H1 (cell line): ENCODE data around the gene OXCT2. TPM values are rescaled to one million over a fixed set of nuclear protein-coding genes. Genes with fewer than 3 reads are reported as not detected.

ENCODE experiments used
- CTCF ChIA-PET: fragments of 300-600 bp; sonication (Branson Sonifier 250); formaldehyde crosslinking; loops from one replicate; lab custom pipeline; 2021; ENCODE audit not compliant: partially characterized antibody; lab: Charles Lee
- POLR2A ChIA-PET: fragments of 300-600 bp; sonication (Branson Sonifier 250); formaldehyde crosslinking; loops from one replicate; lab custom pipeline; 2021; ENCODE audit warnings: inconsistent platforms; ENCODE audit not compliant: partially characterized antibody; lab: Charles Lee
- DNase-seq, 2 experiments: peaks; one replicate each; pipeline versions ENCODE4 v3.0.0 to v3.0.0-alpha.2; 2010 to 2022; ENCODE audit warnings: low spot score in 2 of 2, low read depth in 1 of 2, mixed read lengths in 1 of 2
- FAIRE-seq: peaks from 2 replicates; lab custom pipeline; 2011; peaks lifted over from hg19 to GRCh38; lab: Jason Lieb, UNC
- H2AFZ ChIP-seq: 2 replicates; pipeline ENCODE4 v1.8.1; 2012; ENCODE audit warnings: low read length, inconsistent platforms
- H2AK5ac ChIP-seq: 2 replicates; pipeline ENCODE4 v1.6.1; 2013; ENCODE audit warnings: low read depth, low read length
- H2BK120ac ChIP-seq: replicated peaks from 2 replicates; pipeline ENCODE3; 2013; ENCODE audit warnings: low read depth, low read length, inconsistent platforms
- H2BK12ac ChIP-seq: 2 replicates; pipeline ENCODE4 v1.6.1; 2013; ENCODE audit warnings: low read depth, low read length
- H2BK15ac ChIP-seq: 2 replicates; pipeline ENCODE4 v1.6.1; 2013; ENCODE audit warnings: low read length
- H2BK20ac ChIP-seq: 2 replicates; pipeline ENCODE4 v1.6.1; 2013; ENCODE audit warnings: low read length
- H2BK5ac ChIP-seq: 2 replicates; pipeline ENCODE4 v1.6.1; 2013; ENCODE audit warnings: low read depth, low read length
- H3K14ac ChIP-seq: 2 replicates; pipeline ENCODE4 v1.6.1; 2013; ENCODE audit warnings: inconsistent platforms; ENCODE audit not compliant: insufficient read length
- H3K18ac ChIP-seq: 2 replicates; pipeline ENCODE4 v1.6.1; 2013; ENCODE audit warnings: low read length; ENCODE audit errors: extremely low read depth
- H3K23ac ChIP-seq: 2 replicates; pipeline ENCODE4 v1.6.1; 2013; ENCODE audit warnings: inconsistent platforms; ENCODE audit not compliant: insufficient read length
- H3K23me2 ChIP-seq: 2 replicates; pipeline ENCODE4 v1.6.1; 2013; ENCODE audit warnings: low read depth, low read length
- H3K27ac ChIP-seq: 2 replicates; pipeline ENCODE4 v1.6.1; 2011; ENCODE audit warnings: low read depth, low read length, inconsistent platforms
- H3K27me3 ChIP-seq, 4 experiments: replicated peaks in 1 of 4; 1 replicate in 1 of 4; 2 replicates in 3 of 4; pipeline versions ENCODE4 v1.6.1 to v1.8.1; 2011 to 2013; ENCODE audit warnings: low read length in 3 of 4, mild to moderate bottlenecking in 3 of 4, inconsistent platforms in 2 of 4, mixed read lengths in 2 of 4, moderate library complexity in 1 of 4; ENCODE audit not compliant: control insufficient read depth in 3 of 4, insufficient read depth in 3 of 4; ENCODE audit errors: extremely low read depth in 1 of 4
- H3K36me3 ChIP-seq, 4 experiments: 2 replicates each; pipeline versions ENCODE4 v1.6.1 to v1.8.1; 2011 to 2013; ENCODE audit warnings: mild to moderate bottlenecking in 4 of 4, low read length in 3 of 4, moderate library complexity in 2 of 4, control low read depth in 1 of 4, inconsistent platforms in 1 of 4; ENCODE audit not compliant: insufficient read depth in 4 of 4, control insufficient read depth in 2 of 4
- H3K4ac ChIP-seq: replicated peaks from 2 replicates; pipeline ENCODE3; 2013; ENCODE audit warnings: low read length, low read depth, mixed read lengths, inconsistent platforms; ENCODE audit not compliant: insufficient read length
- H3K4me1 ChIP-seq, 4 experiments: replicated peaks in 1 of 4; 1 replicate in 1 of 4; 2 replicates in 3 of 4; pipeline versions ENCODE4 v1.6.1 to v1.8.1; 2011 to 2013; ENCODE audit warnings: low read length in 3 of 4, inconsistent platforms in 2 of 4, mixed read lengths in 1 of 4; ENCODE audit not compliant: insufficient read depth in 4 of 4, control insufficient read depth in 3 of 4
- H3K4me2 ChIP-seq, 2 experiments: 2 replicates each; pipeline versions ENCODE4 v1.6.1 to v1.8.1; 2011 to 2013; ENCODE audit warnings: low read depth in 2 of 2, low read length in 2 of 2, control low read depth in 1 of 2, inconsistent platforms in 1 of 2, mild to moderate bottlenecking in 1 of 2; ENCODE audit not compliant: insufficient read depth in 1 of 2
- H3K4me3 ChIP-seq, 4 experiments: fragments of 200-600, 300-600 bp in 1 of 4; sonication (generic), shearing (Covaris generic), sonication (Bioruptor Twin) in 1 of 4; 2 replicates each; pipeline versions ENCODE4 v1.5.1 to v1.8.1; 2011 to 2016; ENCODE audit warnings: low read length in 4 of 4, low read depth in 3 of 4, control low read depth in 2 of 4, inconsistent platforms in 2 of 4, mild to moderate bottlenecking in 2 of 4, mixed read lengths in 1 of 4, moderate library complexity in 1 of 4; ENCODE audit not compliant: insufficient read depth in 2 of 4; ENCODE audit errors: extremely low read depth in 1 of 4
- H3K56ac ChIP-seq: replicated peaks from 2 replicates; pipeline ENCODE3; 2013; ENCODE audit warnings: low read depth, mild to moderate bottlenecking, mixed read lengths, low read length, inconsistent platforms; ENCODE audit not compliant: insufficient read length
- H3K79me1 ChIP-seq: 2 replicates; pipeline ENCODE4 v1.6.1; 2013; ENCODE audit warnings: low read depth, low read length, control low read depth
- H3K79me2 ChIP-seq, 2 experiments: 2 replicates each; pipeline versions ENCODE4 v1.6.1 to v1.8.1; 2012 to 2013; ENCODE audit warnings: low read length in 2 of 2, mild to moderate bottlenecking in 2 of 2, inconsistent platforms in 1 of 2; ENCODE audit not compliant: insufficient read depth in 2 of 2, control insufficient read depth in 1 of 2
- H3K9ac ChIP-seq, 4 experiments: replicated peaks in 1 of 4; 1 replicate in 1 of 4; 2 replicates in 3 of 4; pipeline versions ENCODE4 v1.6.1 to v1.8.1; 2011 to 2013; ENCODE audit warnings: low read depth in 3 of 4, low read length in 3 of 4, control low read depth in 2 of 4, mild to moderate bottlenecking in 2 of 4, moderate library complexity in 2 of 4, inconsistent platforms in 1 of 4; ENCODE audit errors: extremely low read depth in 1 of 4
- H3K9me3 ChIP-seq, 2 experiments: 2 replicates each; pipeline versions ENCODE4 v1.6.1 to v1.8.1; 2012 to 2013; ENCODE audit warnings: mild to moderate bottlenecking in 2 of 2, moderate library complexity in 2 of 2, control low read depth in 1 of 2, inconsistent platforms in 1 of 2, low read depth in 1 of 2, low read length in 1 of 2, mixed read lengths in 1 of 2; ENCODE audit not compliant: insufficient read depth in 2 of 2
- H4K20me1 ChIP-seq, 2 experiments: replicated peaks in 1 of 2; 2 replicates each; pipeline versions ENCODE3 to v1.8.1; 2011 to 2013; ENCODE audit warnings: inconsistent platforms in 2 of 2, low read length in 2 of 2, mild to moderate bottlenecking in 1 of 2; ENCODE audit not compliant: insufficient read depth in 2 of 2, control insufficient read depth in 1 of 2
- H4K5ac ChIP-seq: 2 replicates; pipeline ENCODE4 v1.6.1; 2013; ENCODE audit warnings: low read length, low read depth, mixed read lengths, inconsistent platforms; ENCODE audit not compliant: insufficient read length
- H4K8ac ChIP-seq: 2 replicates; pipeline ENCODE4 v1.8.0; 2013; ENCODE audit warnings: mild to moderate bottlenecking, moderate library complexity, low read length, inconsistent platforms; ENCODE audit not compliant: insufficient read depth; ENCODE audit errors: extremely low read depth
- H4K91ac ChIP-seq: replicated peaks from 2 replicates; pipeline ENCODE3; 2013; ENCODE audit warnings: low read length, mixed read lengths, inconsistent platforms; ENCODE audit not compliant: insufficient read length
- ASH2L ChIP-seq: fragments of 200-600, 300-600 bp; sonication (generic); IDR thresholded peaks from one replicate; pipeline ENCODE4 v1.7.1; 2017; ENCODE audit warnings: low read length
- BCL11A ChIP-seq, 2 experiments: IDR thresholded peaks; one replicate each; pipeline ENCODE4 v1.6.1; 2011; ENCODE audit warnings: low read depth in 2 of 2, low read length in 2 of 2, mild to moderate bottlenecking in 2 of 2
- CHD1 ChIP-seq: IDR thresholded peaks from 2 replicates; pipeline ENCODE4 v1.6.1; 2012; ENCODE audit warnings: low read depth, low read length, improper control_type of control experiment
- CREB1 ChIP-seq: IDR thresholded peaks from 2 replicates; pipeline ENCODE4 v1.6.1; 2012; ENCODE audit warnings: inconsistent platforms
- E2F6 ChIP-seq: IDR thresholded peaks from 2 replicates; pipeline ENCODE4 v1.6.1; 2012; ENCODE audit warnings: inconsistent platforms
- GABPA ChIP-seq: IDR thresholded peaks from 2 replicates; pipeline ENCODE4 v1.6.1; 2011; ENCODE audit warnings: mild to moderate bottlenecking, low read length, moderate library complexity, borderline replicate concordance; ENCODE audit not compliant: insufficient read depth
- KDM5A ChIP-seq: fragments of 200-600 bp; IDR thresholded peaks from 2 replicates; pipeline ENCODE4 v1.7.1; 2012; ENCODE audit warnings: mild to moderate bottlenecking, low read length, inconsistent platforms, mixed read lengths
- RFX5 ChIP-seq: IDR thresholded peaks from 2 replicates; pipeline ENCODE4 v1.6.1; 2011; ENCODE audit warnings: low read depth, low read length, improper control_type of control experiment, borderline replicate concordance
- RNF2 ChIP-seq: fragments of 200-900, 300-1000 bp; sonication (generic); IDR thresholded peaks from 2 replicates; pipeline ENCODE4 v1.7.1; 2016; ENCODE audit warnings: borderline replicate concordance, low read depth, mild to moderate bottlenecking, antibody characterized with exemption, low read length; ENCODE audit not compliant: poor library complexity, severe bottlenecking; ENCODE audit errors: missing control alignments
- WGBS, 2 experiments: shearing (Covaris generic) in 1 of 2; methylation state at CpG; one replicate each; pipeline versions ENCODE4 v1.1.6 to v1.1.7; 2013 to 2015; ENCODE audit warnings: low lambda C conversion rate in 2 of 2, mixed read lengths in 2 of 2, inconsistent platforms in 1 of 2, low coverage in 1 of 2, missing lambda C conversion rate in 1 of 2; ENCODE audit not compliant: insufficient replicate concordance in 2 of 2, insufficient coverage in 1 of 2, insufficient read length in 1 of 2; ENCODE audit errors: extremely low coverage in 1 of 2, missing lambda C conversion rate in 1 of 2; 5-methylcytosine and 5-hydroxymethylcytosine counted together
- polyA plus RNA-seq, 7 experiments: library from polyadenylated mRNA; depleted of rRNA in 3 of 7; stranded (reverse) in 5 of 7; unstranded in 2 of 7; fragments of >200 nt in 5 of 7; fragments of 200-250 nt in 2 of 7; gene quantifications; 1 replicate in 5 of 7; 2 replicates in 1 of 7; 4 replicates in 1 of 7; pipeline versions ENCODE4 v1.2.1 to v1.2.3, GENCODE V29; 2011 to 2013; ENCODE audit warnings: missing spikeins in 2 of 7, mixed read lengths in 2 of 7
- total RNA-seq: library from RNA; stranded (reverse); fragmentation: NEBNext Ultra II Directional; extraction: Animal tissue kit (Norgen Biotek cat#: 25700); gene quantifications from 2 replicates; pipeline ENCODE4 v1.2.1, GENCODE V29; 2021

OXCT2 gene
- total and polyA plus RNA-seq, 2 of the 8 experiments (the other 6 are each of a cell fraction or from before 2014, with no cell fraction given), result 2.6 to 2.9 TPM

- Histone ChIP-seq H4K5ac (no peak overlapping the region), H3K27me3 (no peaks in the 10 kb centered on the region; a peak in 1 of 7 replicates), H2BK12ac (no peak overlapping the region), H2BK15ac (no peak overlapping the region), H3K4ac (no peak overlapping the region), H3K79me2 (no peaks in the 10 kb centered on the region), H3K23ac (no peak overlapping the region), H2BK120ac (no peak overlapping the region), H2AK5ac (no peak overlapping the region), H3K9me3 (peaks cover 0 to 4% of the 10 kb centered on the region in 2 experiments; a peak in 1 of 4 replicates), H3K4me3 (no peak overlapping the region), H3K79me1 (no peaks in the 10 kb centered on the region), H3K36me3 (no peaks in the 10 kb centered on the region), H3K14ac (no peak overlapping the region), H2AFZ (no peak overlapping the region; the same call in 1 of the 2 replicates), H2BK20ac (no peak overlapping the region), H3K27ac (no peak overlapping the region), H3K4me2 (no peak overlapping the region), H3K9ac (no peak overlapping the region), H3K56ac (no peak overlapping the region), H3K18ac (no peak overlapping the region; the same call in 1 of the 2 replicates), H3K23me2 (no peaks in the 10 kb centered on the region), H2BK5ac (no peak overlapping the region), H4K91ac (no peak overlapping the region), H4K8ac (no peak overlapping the region), H4K20me1 (no peaks in the 10 kb centered on the region), H3K4me1 (peaks cover 0 to 3% (median 0%) of the 10 kb centered on the region in 4 experiments; a peak in 2 of 7 replicates)
- TF ChIP-seq KDM5A, result no peak
- no peak for TF ChIP-seq CREB1
- no peak for TF ChIP-seq GABPA
- TF ChIP-seq CHD1, result no peak
- TF ChIP-seq BCL11A (IDR thresholded peaks at IDR 0.05; ENCODE audit: low read depth in 2 of 2, low read length in 2 of 2), result no peak
- TF ChIP-seq ASH2L, result no peak
- no peak for TF ChIP-seq RFX5
- no peak for TF ChIP-seq RNF2
- no peak for TF ChIP-seq E2F6
- CTCF ChIA-PET, result interaction anchor here (0.7 to 1.5 kb wide), 3 partner anchors 14 to 171 kb away, joined by 3 to 4 read pairs (median 3); no protein-coding TSS in a partner anchor
- POLR2A ChIA-PET, result no interaction called here
- 95% methylated on average over 14 of the region's 14 CpGs; no CpG with 5 or more reads in 1 of the 2 experiments for WGBS, 2 experiments
- FAIRE-seq (no peak), DNase-seq (no peak)
Measured at GRCh38 chr1:39802496-39803260, 31.5 kb upstream of the OXCT2 start.
